Fibroblast of lung (primary cell): ENCODE measurements around the gene CTXN3.

Source experiments
- EZH2 ChIP-seq: IDR thresholded peaks from 2 replicates; pipeline ENCODE4 v1.5.1; 2012; ENCODE audit warnings: low read length, control low read depth, mild to moderate bottlenecking; ENCODE audit errors: missing control alignments
- TF ChIP-seq, protein P1 (sequence below), 2 donors: IDR thresholded peaks in 1 of 2; conservative IDR thresholded peaks in 1 of 2; 1 replicate in 1 of 2; 2 replicates in 1 of 2; pipeline ENCODE4 v1.5.1; 2011 to 2012; ENCODE audit warnings: low read length in 2 of 2, control low read depth in 1 of 2, inconsistent platforms in 1 of 2, low read depth in 1 of 2, mild to moderate bottlenecking in 1 of 2

DNA sequence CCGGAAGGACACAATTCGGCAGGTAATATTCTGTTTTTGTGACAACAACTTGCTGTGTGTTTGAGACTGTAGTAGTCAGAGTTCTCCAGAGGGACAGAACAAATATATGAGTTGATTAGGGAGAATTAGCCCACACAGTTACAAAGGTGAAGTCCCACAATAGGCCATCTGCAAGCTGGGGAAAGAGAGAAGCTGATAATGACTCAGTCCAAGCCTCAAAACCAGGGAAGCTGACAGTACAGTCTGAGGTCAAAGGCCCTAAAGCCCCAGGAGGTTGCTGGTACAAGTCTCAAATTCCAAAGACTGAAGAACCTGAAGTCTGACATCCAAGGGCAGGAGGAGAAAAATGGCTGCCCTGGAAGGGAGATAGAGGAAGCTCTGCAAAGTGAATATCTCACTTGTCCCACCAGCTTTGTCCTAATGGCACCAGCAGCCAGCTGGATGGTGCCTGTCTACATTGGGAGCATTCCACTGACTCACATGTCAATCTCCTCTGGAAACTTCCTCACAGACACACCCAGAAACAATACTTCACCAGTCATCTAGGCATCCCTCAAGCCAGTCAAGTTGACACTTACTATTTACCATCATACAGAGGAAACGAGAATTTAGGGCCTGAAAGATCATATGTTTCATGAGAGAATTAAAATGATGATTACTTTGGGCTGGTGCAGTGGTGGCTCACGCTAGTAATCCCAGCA, 36.3 kb upstream of the CTXN3 start:
- TF ChIP-seq EZH2 = no peak
- TF ChIP-seq, protein P1, sequence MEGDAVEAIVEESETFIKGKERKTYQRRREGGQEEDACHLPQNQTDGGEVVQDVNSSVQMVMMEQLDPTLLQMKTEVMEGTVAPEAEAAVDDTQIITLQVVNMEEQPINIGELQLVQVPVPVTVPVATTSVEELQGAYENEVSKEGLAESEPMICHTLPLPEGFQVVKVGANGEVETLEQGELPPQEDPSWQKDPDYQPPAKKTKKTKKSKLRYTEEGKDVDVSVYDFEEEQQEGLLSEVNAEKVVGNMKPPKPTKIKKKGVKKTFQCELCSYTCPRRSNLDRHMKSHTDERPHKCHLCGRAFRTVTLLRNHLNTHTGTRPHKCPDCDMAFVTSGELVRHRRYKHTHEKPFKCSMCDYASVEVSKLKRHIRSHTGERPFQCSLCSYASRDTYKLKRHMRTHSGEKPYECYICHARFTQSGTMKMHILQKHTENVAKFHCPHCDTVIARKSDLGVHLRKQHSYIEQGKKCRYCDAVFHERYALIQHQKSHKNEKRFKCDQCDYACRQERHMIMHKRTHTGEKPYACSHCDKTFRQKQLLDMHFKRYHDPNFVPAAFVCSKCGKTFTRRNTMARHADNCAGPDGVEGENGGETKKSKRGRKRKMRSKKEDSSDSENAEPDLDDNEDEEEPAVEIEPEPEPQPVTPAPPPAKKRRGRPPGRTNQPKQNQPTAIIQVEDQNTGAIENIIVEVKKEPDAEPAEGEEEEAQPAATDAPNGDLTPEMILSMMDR (conservative IDR thresholded peaks at IDR 0.05 in 1 of 2, IDR thresholded peaks at IDR 0.05 in 1 of 2; ENCODE audit: low read depth in 1 of 2, low read length in 2 of 2) = no peak
